Stimulated activated CD4-positive, alpha-beta T cell treated with anti-CD3 and anti-CD28 coated beads, TNF-alpha, amount 100 ng/mL, for 1 hour (primary cell): ENCODE measurements around the gene P2RX5.
"Not testable (repeated sequence)": the region's sequence is repeated elsewhere in the genome, so short reads cannot be mapped to it uniquely, and the experiment has no call there.

Experiments
- DNase-seq, 3 donors: peaks; one replicate each; pipeline ENCODE4 v3.0.0-alpha.2; 2020; ENCODE audit warnings: low read depth in 3 of 3, low spot score in 1 of 3

Gene P2RX5, protein sequence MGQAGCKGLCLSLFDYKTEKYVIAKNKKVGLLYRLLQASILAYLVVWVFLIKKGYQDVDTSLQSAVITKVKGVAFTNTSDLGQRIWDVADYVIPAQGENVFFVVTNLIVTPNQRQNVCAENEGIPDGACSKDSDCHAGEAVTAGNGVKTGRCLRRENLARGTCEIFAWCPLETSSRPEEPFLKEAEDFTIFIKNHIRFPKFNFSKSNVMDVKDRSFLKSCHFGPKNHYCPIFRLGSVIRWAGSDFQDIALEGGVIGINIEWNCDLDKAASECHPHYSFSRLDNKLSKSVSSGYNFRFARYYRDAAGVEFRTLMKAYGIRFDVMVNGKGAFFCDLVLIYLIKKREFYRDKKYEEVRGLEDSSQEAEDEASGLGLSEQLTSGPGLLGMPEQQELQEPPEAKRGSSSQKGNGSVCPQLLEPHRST

DNA sequence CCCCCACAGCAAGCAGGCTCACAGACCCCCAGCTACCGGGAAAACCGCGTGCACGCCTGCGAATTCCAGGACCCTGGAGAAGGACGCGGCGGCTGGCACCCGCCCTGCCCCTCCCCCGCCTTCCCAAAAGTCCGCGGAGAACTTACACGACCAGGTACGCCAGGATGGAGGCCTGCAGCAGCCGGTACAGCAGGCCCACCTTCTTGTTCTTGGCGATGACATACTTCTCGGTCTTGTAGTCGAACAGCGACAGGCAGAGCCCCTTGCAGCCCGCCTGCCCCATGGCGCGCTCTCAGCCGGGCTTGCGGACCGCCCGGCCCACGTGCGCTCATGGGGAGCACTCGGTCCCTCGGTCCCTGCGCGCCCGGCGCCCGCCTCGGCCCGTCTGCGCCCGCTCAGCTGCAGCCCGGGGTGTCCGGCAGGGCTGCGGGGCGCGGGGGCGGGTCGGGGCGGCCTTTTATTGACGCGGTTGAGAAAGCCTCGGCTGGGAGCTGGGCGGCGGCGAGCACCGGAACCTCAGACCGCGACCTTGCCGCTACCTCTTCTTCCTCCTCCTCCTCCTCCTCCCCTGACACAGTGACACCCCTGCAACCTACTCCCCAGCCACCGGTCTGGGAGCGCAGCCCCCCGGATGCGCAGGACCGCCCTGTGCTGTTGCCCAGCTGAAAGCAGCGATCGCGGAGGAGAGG is at the start of gene P2RX5:
Gene P2RX5 (minus strand): TSS at position 433 of the 689 bp plus-strand sequence. CDS start 150 bp downstream, at position 283.
- peak in 1 of 3 donors; percentile 35 for DNase-seq

DNA sequence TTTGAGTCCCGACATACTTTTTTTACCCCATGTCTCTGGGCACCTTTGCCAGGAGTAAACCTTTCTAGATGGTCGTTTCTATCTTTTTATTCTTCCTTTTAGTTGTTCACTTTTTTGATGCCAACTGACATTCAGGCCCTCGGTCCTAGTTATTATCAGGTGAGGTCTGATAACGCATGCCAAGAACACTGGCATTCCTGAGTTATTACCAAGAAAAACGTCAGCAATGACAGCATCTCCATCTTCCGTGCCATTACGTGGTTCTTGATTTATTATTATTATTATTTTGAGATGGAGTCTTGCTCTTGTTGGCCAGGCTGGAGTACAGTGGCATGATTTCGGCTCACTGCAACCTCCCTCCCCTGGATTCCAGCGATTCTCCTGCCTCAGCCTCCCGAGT is 49.1 kb upstream of the P2RX5 start:
- no peak for DNase-seq

DNA sequence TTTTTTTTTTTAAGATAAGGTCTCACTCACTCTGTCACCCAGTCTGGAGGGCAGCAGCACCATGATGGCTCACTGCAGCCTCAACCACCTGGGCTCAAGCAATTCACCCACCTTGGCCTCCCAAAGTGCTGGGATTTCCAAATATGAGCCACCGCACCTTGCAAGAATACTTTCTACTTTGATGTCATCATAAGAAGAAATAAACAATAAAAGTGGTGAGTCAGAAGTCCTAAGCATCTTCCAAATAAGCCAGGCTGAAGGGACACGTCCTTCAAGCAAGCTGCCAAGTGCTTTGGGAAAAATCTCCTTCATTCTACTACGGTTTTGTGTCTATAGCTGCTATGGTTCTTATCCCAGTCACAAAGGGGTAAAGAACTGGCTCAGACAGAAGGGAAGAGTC is 48.1 kb upstream of the P2RX5 start:
- no peak for DNase-seq

DNA sequence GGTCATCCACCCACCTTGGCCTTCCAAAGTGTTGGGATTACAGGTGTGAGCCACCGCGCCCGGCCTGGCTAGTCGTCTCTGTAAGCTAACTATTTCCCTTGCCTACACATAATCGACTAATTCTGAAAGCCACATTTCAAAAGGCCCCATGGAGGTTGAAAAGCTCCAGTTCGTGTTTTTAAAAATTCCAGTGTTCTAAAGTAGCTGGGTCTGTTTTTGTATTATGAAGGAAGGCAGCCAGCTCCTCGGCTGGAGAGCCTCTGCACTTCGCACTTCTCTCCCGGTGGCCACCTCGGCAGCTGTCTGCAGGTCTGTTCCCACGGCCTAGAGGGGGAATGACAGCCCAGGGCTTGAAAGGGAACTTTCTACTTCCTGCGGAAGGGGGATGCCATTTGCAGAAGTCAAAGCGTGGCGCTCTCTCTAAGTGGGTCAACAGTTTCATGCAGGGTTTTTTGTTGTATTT is 44.7 kb upstream of the P2RX5 start:
- DNase-seq = no peak

DNA sequence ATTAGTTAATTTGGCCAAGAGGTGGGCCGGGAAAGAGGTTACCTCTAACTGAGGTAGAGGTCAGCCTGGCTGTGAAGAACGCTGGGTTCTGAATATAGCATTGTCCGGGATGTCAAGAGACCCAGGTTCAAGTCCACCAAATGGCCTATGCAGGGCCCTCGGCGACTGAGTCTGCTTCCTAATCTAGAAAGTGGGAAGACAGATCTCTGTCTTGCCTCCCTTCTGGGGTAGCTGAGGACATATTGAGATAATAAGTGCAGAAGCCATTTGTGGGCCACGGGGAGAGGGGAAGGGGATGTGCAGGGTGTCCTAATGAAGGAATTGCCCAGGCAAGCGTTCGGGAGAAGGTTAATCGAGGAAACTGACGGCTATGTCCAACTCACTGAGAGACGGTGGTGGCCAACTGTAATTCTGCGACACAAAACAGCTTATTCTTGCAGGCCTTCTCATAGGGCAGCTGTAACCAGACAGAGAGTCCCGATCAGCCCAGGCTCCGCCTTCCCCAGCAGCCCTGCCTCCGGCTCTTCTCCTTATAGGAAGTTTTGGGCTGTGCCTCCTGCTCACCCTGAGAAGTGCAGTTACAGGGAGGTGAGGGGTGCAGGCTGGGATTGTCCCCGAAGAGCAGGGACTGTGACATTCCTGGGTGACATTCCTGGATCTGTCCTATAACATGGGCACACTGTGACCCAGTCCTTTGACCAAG is 43.6 kb upstream of the P2RX5 start:
- no peak for DNase-seq

DNA sequence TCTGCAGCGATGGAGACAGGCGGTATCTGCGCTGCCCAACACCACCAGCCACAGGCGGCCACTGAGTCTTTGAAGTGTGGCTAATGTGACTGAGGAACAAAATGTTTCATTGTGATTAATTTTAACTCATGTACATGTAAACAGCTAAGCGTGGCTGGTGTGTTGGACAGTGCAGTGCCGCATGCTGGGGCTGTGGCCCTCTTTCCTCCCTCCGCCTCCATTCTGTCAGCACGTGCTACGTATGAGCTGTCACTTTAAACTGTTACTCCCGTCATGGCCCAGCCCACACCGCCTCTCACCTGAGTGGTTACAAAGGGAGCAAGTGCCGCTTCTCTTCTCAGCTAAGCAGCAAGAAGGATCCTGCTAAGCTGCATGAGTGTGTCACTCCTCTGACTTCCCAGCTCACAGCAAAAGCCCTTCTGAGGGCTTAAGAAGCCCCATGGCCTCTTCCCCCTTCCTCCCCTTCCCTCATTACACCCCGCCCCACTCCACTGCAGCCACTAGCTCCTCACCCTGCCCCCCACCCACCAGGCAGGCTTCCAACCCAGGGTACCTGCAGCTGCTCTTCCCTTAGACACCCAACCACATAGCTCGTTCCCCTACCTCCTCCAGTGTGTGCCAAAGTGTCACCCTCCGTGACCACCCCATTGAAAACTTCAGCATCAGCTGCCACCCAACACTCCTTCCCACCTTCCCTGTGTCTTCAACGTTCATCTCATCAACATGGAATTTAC is 42.8 kb upstream of the P2RX5 start:
- peak in 2 of 3 donors; percentile 33 to 49 for DNase-seq

DNA sequence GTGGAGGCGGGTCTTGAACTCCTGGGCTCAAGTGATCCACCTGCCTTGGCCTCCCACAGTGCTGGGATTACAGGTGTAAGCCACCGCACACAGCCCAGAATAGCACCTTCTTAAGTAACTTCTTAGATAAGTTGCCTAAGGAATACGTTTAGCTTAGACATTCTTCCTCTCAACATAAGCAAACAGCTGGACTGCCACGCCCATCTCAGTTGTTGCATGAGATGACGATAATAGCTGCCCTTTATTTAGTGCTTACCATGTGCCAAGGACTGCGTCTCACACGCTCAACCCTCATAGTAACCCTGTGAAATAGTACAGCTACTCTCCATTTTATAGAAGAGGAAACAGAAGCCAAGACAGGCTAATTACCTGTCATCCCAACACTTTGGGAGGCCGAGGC is 39.6 kb upstream of the P2RX5 start:
- DNase-seq = no peak

DNA sequence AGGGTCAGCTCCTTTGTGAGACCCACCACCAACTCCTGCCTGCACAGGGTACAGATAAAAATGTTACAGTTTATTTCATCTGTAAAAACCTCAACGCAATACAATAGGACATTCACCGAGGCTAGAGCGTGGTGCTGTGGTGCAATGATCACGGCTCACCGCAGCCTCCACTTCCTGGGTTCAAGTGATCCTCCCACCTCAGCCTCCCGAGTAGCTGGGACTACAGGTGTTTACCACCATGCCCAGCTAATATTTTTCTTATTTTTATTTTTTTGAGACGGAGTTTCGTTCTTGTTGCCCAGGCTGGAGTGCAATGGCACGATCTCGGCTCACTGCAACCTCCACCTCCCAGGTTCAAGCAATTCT is 38.9 kb upstream of the P2RX5 start:
- DNase-seq = not testable (repeated sequence)

DNA sequence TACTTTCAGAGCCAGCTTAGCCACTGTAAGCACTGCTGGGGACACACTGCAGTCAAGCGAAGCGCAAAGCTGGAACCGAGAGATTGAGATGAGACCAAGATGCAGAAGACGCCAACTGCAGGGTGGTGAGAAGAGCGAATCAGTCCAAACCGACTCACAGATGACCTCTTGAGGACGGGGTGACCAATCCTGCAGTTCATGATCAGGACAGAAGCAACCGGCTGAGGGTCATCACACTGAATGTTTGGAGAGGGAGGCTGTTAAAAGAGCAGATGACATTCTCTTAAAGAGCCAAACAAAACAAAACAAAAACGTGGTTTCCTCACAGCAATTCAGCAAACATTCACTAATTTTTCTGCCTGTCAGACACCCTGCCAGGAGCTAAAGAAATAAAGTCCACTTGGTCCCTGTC is 36.3 kb upstream of the P2RX5 start:
- no peak for DNase-seq

DNA sequence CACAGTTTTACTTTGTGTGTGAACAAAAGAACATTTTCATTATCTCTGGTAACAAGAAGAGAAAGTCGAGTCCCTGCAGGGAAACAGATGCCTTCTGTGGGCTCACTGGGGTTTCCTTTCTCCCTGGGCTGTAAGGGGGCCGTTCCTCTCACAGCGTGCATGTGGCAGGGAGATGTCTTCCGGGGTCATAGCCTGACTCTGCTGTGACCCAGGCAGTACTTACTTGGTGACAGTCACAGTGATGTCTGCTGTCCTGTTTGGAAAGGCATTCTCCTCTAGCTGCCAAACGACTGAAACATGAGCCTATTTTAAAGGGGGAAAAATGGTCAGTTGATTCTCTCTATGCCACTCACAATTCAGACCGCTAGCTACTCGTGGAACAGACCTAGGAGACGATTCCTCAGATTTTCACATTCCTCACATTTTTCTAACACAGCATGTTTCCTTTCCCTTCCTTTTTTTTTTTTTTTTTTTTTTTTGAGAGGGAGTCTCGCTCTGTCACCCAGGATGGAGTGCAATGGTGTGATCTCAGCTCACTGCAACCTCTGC is 35.0 kb upstream of the P2RX5 start:
- DNase-seq = no peak

DNA sequence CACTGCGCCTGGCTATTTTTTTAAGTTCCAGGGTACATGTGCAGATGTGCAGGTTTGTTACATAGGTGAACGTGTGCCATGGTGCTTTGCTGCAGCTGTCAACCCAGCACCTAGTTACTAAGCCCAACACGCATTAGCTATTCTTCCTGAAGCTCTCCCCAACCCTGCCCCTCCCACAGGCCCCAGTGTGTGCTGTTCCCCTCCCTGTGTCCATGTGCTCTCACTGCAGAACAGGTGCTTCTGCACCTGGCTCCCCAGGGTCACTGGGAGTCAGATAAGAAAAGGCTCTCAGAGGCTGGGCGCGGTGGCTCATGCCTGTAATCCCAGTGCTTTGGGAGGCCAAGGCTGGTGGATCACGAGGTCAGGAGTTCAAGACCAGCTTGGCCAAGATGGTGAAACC is 33.9 kb upstream of the P2RX5 start:
- DNase-seq = no peak

DNA sequence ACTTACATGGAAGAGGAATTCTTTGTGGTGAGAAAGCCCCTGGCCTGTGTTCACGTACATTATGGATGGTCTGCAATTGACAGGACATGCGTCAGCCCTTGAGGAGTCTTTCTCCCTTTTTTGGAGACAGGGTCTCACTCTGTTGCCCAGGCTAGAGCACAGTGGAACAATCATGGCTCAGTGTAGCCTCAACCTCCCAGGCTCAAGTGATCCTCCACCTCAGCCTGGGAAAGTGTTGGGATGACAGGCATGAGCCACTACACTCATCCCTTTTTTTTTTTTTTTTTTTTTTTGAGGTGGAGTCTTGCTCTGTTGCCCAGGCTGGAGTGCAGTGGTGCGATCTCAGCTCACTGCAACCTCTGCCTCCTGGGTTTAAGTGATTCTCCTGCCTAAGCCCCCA is 32.1 kb upstream of the P2RX5 start:
- DNase-seq = not testable (repeated sequence)

DNA sequence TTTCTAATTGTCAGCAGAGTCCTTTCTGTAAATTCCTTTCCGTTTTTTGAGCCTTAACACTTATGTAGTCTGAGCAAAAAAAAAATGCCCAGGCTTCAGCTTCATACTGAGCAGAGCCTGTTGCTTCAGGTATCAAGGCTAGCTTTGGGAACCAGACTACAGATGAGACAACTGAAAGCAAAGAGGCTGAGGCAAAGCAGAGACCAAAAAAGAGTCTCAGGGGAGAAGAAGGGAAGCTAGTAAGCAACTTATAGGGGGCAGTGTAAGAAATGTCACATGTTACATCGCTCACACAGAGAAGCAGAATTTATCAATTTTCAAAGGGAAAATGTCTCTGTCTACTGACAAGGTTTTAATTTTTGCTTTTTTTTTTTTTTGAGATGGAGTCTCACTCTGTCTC is 31.1 kb upstream of the P2RX5 start:
- DNase-seq = no peak

DNA sequence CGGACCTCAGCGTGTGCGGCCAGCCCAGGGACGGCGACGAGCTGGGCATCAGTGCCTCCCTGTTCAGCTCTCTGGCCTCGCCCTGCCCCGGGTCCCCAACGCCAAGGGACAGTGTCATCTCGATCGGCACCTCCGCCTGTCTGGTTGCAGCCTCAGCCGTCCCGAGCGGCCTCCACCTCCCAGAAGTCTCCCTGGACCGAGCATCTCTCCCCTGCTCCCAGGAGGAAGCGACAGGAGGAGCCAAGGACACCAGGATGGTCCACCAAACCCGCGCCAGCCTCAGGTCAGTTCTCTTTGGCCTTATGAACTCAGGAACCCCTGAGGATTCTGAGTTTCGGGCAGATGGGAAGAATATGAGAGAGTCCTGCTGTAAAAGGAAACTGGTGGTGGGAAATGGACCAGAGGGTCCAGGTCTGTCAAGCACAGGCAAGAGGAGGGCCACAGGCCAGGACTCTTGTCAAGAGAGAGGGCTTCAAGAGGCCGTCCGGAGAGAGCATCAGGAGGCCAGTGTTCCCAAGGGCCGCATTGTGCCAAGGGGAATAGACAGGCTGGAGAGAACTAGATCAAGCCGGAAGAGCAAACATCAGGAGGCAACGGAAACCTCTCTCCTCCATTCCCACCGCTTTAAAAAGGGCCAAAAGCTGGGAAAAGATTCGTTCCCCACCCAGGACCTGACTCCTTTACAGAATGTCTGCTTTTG is 28.6 kb upstream of the P2RX5 start:
- no peak for DNase-seq

DNA sequence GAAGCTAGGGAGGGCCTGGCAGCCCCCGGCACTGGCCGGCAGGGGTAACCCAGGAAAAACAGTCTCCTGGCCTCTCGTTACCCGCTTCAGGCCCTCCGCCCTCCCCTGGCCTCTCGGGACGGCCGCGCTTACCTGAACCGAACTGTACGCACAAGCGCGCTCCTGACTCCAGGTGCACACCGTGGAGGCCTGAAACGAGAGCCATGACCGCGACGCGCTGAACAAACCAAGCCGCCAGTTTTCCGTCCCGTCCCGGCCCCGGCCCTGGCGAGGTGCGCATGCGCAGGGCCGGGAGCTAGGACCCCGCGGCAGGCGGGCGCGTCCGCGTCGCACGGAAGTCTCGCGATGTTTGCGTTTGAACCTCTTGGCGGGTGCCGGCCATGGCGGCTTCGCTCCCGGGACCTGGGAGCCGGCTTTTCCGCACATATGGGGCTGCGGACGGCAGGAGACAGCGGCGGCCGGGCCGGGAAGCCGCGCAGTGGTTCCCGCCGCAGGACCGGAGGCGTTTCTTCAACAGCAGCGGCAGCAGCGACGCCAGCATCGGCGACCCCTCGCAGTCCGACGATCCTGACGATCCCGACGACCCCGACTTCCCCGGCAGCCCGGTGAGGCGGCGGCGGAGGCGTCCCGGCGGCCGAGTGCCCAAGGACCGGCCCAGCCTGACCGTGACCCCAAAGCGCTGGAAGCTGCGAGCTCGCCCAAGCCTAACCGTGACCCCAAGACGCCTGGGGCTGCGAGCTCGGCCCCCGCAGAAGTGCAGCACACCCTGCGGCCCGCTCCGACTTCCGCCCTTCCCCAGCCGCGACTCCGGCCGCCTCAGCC is 27.8 kb upstream of the P2RX5 start, which contains the start of gene HASPIN:
Gene HASPIN (plus strand): TSS at position 348 of the 822 bp plus-strand sequence. CDS start 33 bp downstream, at position 381.
- DNase-seq = peak; percentile 86 to 90 (median 87)

DNA sequence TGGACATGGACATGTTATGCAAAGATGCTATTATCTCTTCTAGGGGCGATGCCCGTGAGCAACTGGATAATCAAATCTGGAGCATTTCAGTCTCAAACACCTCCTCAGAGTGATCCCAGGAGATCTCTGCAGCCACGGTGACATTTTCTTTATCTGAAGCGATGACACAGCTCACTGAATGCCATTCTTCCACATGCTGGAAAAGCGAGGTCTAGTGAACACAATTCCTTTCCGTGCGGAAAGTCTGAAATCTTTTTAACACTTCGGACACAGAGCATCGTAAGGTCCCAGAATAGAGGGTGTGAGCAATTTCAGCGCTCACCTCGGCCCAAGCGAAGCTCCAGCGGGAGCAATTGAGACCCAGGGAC is 27.2 kb upstream of the P2RX5 start:
- no peak for DNase-seq

DNA sequence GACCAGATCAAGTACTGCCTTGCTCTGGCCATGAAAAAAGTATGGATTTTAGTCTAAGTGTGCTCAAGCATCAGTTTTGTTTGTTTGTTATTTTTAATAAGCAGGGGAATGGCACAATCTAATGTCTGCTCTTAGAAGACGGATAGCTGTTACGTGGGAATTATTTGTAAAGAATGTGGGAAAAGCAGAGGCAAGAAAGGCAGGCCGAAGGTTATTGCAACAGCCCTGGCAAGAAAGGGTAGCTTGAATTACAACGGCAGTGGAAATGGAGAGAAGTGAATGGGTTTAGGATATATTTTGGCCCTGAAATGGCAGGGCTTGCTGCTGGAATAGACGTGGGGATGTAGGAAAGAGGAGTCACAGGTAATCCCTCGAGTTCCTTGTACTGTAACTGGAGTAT is 26.8 kb upstream of the P2RX5 start:
- no peak for DNase-seq

DNA sequence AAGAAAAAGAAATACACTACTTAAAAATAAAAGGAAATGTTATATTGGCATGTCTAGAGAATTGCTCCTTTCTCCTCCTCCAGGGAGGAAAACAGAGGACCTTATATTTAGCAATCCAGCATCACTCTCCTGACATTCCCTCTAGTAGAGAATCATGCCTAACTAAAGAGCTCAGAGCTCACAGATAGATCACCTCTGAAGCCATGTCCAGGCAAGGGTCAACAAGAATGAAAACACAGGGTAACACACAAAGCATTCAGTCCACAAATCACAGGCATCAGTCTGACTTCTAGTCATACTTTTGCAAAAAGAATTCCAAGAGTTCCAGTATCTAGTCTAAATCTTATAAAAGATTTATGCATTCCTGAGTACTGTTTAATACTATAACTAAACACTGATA is 23.3 kb upstream of the P2RX5 start:
- no peak for DNase-seq

DNA sequence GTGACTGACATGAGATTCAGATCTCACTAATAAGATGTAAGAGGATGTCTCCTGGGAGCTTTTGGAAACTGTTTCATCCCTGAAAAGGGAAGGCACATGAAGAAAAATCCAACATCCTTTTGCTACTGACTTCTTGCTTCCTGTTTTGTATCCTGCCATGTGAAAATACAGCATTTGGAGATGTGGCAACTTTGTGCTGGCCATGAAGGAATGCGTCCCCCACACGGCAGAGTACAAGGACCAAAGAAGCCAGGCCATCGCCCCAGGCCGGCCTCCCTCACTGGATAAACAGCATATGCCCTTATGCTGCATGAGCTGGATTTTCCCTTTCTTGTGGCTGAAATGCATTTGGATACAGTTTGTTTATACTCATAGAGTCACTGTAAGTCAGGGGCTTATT is 22.2 kb upstream of the P2RX5 start:
- DNase-seq = no peak
